Transverse colon (tissue), 4 donors: Measurements from ENCODE around the gene THADA. TPM values are rescaled to one million over a fixed set of nuclear protein-coding genes. Genes with fewer than 3 reads are reported as not detected.

Experiments
- DNase-seq: peaks from one replicate; pipeline ENCODE4 v3.0.0-alpha.2; 2019
- H3K27ac ChIP-seq, 4 donors: fragments of 200-600 bp; sonication (generic); 2 replicates each; pipeline ENCODE4 v1.5.1; 2016 to 2018; ENCODE audit warnings: inconsistent platforms in 4 of 4
- H3K27me3 ChIP-seq: fragments of 200-600 bp; sonication (generic); 2 replicates; pipeline ENCODE4 v1.5.1; 2017; ENCODE audit warnings: inconsistent platforms
- H3K36me3 ChIP-seq, 4 donors: fragments of 200-600 bp; sonication (generic); 2 replicates each; pipeline ENCODE4 v1.5.1; 2017 to 2019; ENCODE audit warnings: inconsistent platforms in 4 of 4
- H3K4me1 ChIP-seq, 4 donors: fragments of 200-600 bp; sonication (generic); 2 replicates each; pipeline ENCODE4 v1.5.1; 2017 to 2020; ENCODE audit warnings: inconsistent platforms in 4 of 4
- H3K4me3 ChIP-seq, 4 donors: fragments of 200-600 bp; sonication (generic); 1 replicate in 1 of 4; 2 replicates in 3 of 4; pipeline versions ENCODE4 v1.5.1 to v1.6.1; 2017 to 2019; ENCODE audit warnings: inconsistent platforms in 4 of 4
- H3K9me3 ChIP-seq, 2 donors: fragments of 200-600 bp; sonication (generic); 2 replicates each; pipeline ENCODE4 v1.5.1; 2017 to 2019; ENCODE audit warnings: inconsistent platforms in 2 of 2
- EP300 ChIP-seq: sonication (generic); formaldehyde crosslinking; IDR thresholded peaks from one replicate; pipeline ENCODE4 v1.6.1; 2017; ENCODE audit warnings: antibody characterized with exemption, low read depth
- POLR2A ChIP-seq: fragments of 450-650 bp; IDR thresholded peaks from one replicate; pipeline ENCODE4 v1.6.1; 2016; ENCODE audit warnings: antibody characterized with exemption, mild to moderate bottlenecking, moderate library complexity
- POLR2AphosphoS5 ChIP-seq, 3 donors: sonication (generic); formaldehyde crosslinking; IDR thresholded peaks; one replicate each; pipeline ENCODE4 v1.6.1; 2016; ENCODE audit warnings: antibody characterized with exemption in 3 of 3
- WGBS, 2 donors: methylation state at CpG; one replicate each; pipeline ENCODE4 v1.1.5; 2018; ENCODE audit warnings: low coverage in 1 of 2; 5-methylcytosine and 5-hydroxymethylcytosine counted together
- in situ Hi-C, 4 donors: fragments of 200-750 bp; cut with MboI; loops; one replicate each; pipeline versions ENCODE4 v1.15.0 to v1.15.1; 2017; ENCODE audit warnings: low sequenced_read_pairs in 3 of 4, low pct_ligation_motif_present in 1 of 4, low pct_unique_long_range_greater_than_20kb in 1 of 4
- intact Hi-C: fragments of 100-400 bp; cut with DNase I; formaldehyde crosslinking; loops from one replicate; pipeline ENCODE4 v1.15.1; 2023; ENCODE audit warnings: low total_unique reads
- total RNA-seq, 4 donors: library from RNA; depleted of rRNA; stranded (reverse); fragments of >200 nt; gene quantifications; one replicate each; pipeline ENCODE4 v1.1.0, GENCODE V29; 2016
- TF ChIP-seq, protein P1 (sequence below), 5 experiments: fragments of 200-600 bp in 3 of 5; fragments of 450-650 bp in 2 of 5; sonication (generic) in 3 of 5; IDR thresholded peaks; 1 replicate in 2 of 5; 2 replicates in 3 of 5; pipeline ENCODE4 v1.5.1; 2016 to 2017; ENCODE audit warnings: antibody characterized with exemption in 5 of 5, inconsistent platforms in 3 of 5, mild to moderate bottlenecking in 2 of 5, moderate library complexity in 1 of 5

Gene THADA
- total RNA-seq, 4 donors from 2014 or later, result 21.7 to 78.6 (median 28.1) TPM

DNA sequence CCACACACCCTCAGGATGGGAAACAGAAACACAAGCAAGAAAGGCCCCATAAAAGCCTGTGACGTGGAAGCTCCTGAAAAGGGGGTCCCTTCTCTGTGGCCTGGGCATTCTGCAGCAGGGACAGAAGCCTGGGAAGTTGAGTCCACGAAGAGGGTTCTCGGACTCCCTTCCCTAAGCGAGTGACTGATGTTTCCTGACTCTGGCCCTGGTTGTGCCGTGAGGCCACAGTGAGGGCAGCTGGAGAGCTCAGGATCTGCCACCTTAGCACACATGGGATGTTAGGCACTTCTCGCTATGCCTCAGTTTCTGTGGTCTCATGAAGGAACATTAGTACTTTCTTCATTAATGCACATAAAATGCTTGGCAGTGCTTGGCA, 282.2 kb downstream of the THADA start:
- TF ChIP-seq POLR2AphosphoS5 (IDR thresholded peaks at IDR 0.05) (no peak), EP300 (no peak), POLR2A (no peak)
- TF ChIP-seq, protein P1, sequence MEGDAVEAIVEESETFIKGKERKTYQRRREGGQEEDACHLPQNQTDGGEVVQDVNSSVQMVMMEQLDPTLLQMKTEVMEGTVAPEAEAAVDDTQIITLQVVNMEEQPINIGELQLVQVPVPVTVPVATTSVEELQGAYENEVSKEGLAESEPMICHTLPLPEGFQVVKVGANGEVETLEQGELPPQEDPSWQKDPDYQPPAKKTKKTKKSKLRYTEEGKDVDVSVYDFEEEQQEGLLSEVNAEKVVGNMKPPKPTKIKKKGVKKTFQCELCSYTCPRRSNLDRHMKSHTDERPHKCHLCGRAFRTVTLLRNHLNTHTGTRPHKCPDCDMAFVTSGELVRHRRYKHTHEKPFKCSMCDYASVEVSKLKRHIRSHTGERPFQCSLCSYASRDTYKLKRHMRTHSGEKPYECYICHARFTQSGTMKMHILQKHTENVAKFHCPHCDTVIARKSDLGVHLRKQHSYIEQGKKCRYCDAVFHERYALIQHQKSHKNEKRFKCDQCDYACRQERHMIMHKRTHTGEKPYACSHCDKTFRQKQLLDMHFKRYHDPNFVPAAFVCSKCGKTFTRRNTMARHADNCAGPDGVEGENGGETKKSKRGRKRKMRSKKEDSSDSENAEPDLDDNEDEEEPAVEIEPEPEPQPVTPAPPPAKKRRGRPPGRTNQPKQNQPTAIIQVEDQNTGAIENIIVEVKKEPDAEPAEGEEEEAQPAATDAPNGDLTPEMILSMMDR (IDR thresholded peaks at IDR 0.05), result no peak
- in situ Hi-C loops, result no loop called here
- no peaks in the 10 kb centered on the region for H3K9me3 ChIP-seq
- intact Hi-C loops, result no loop called here
- peak overlapping the region; percentile 64 to 72 (median 67) for H3K27ac ChIP-seq
- WGBS, 2 donors, result 78 to 87% methylated on average over 6 of the region's 6 CpGs
- no peak for DNase-seq
- no peaks in the 10 kb centered on the region for H3K36me3 ChIP-seq
- no peaks in the 10 kb centered on the region for H3K27me3 ChIP-seq
- H3K4me1 ChIP-seq, result peaks cover 12 to 30% (median 17%) of the 10 kb centered on the region in 4 donors
- H3K4me3 ChIP-seq, result no peak overlapping the region

DNA sequence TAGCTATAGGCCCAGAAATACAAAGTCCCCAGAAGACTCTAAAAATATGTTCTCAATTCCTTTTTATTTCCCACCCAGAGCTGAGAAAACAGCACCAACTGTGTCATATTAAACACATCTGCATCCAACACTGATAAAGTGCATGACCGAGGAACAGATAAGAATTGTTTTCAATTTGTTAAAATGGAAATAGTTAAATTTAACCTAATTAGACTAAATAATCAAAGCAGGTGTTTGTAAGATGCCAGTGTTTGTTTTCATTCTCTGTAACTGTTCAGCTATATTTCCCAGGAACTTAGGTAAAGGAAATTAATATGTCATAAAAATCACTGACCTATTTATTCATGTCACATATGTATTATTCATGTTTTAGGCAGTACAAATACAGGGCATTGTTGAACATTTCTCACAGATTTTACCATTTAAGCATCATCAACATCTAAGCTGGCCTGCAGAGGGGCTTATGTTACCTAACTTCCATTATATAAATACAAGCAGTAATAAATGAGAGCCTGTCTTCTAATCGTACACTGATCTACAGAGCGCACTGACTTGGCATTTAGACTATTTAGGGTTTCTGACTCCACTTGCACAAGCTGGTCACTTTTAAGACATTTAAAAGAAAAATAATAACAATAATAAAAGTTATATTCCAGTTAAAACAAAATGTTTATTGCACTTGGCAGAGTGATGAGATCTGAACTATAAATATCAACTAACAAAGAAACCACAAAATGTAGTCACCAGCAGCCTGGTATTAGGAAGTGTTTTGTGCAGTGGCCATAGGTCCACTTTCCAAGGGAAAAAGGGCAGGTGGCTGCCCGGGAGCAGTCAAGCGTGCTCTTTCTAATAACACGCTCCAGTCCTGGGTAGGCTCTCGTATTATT, 282.8 kb downstream of the THADA start:
- no peaks in the 10 kb centered on the region for H3K9me3 ChIP-seq
- H3K4me1 ChIP-seq, result peaks cover 12 to 28% (median 17%) of the 10 kb centered on the region in 4 donors
- H3K36me3 ChIP-seq, result no peaks in the 10 kb centered on the region
- H3K27me3 ChIP-seq, result no peaks in the 10 kb centered on the region
- in situ Hi-C loops, result no loop called here
- TF ChIP-seq, protein P1 (IDR thresholded peaks at IDR 0.05), result no peak
- TF ChIP-seq EP300 (no peak), POLR2A (no peak), POLR2AphosphoS5 (IDR thresholded peaks at IDR 0.05) (no peak)
- DNase-seq, result no peak
- H3K27ac ChIP-seq, result peak overlapping the region; percentile 64 to 72 (median 67)
- intact Hi-C loops, result no loop called here
- 50 to 60% methylated on average over 5 to 7 of the region's 7 CpGs for WGBS, 2 donors
- no peak overlapping the region for H3K4me3 ChIP-seq

DNA sequence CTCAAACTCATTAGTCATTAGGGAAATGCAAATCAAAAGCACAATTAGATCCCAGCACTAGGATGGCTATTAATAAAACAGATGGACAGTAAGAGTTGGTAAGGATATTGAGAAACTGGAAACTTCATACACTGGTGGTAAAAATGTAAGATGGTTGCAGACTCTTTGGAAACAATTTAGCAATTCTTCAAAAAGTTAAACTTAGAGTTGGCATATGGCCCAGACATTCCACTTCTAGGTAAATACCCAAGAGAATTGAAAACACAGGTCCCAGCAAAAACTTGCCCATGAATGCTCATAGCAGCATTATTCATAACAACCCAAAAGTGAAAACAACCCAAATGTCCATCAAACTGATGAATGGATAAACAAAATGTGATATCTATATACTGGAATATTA, 284.6 kb downstream of the THADA start:
- DNase-seq, result no peak
- peak overlapping the region in 3 of 4 donors; percentile 66 to 72 (median 68) for H3K27ac ChIP-seq
- H3K27me3 ChIP-seq, result no peaks in the 10 kb centered on the region
- H3K36me3 ChIP-seq, result no peaks in the 10 kb centered on the region
- H3K9me3 ChIP-seq, result no peaks in the 10 kb centered on the region
- TF ChIP-seq POLR2A, result no peak
- TF ChIP-seq, protein P1 (IDR thresholded peaks at IDR 0.05), result no peak
- no peak for TF ChIP-seq POLR2AphosphoS5 (IDR thresholded peaks at IDR 0.05)
- no peak for TF ChIP-seq EP300
- H3K4me3 ChIP-seq, result no peak overlapping the region
- H3K4me1 ChIP-seq, result peaks cover 12 to 28% (median 17%) of the 10 kb centered on the region in 4 donors
- in situ Hi-C loops, result no loop called here
- intact Hi-C loops, result no loop called here

DNA sequence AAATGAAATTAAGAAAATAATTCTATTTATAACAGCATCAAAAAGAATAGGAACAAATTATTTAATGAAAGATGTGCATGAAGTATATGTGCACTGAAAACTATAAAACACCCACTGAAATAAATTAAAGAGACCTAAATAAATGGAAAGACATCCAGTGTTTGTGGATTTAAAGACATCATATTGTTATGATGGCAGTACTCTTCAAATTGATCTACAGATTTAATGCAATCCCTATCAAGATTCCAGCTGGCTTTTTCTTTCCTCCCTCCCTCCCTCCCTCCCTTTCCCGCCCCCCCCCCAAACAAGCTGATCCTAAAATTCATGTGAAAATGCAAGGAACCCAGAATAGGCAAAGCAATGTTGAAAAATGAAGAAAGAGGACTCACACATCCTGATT, 285.9 kb downstream of the THADA start:
- H3K4me1 ChIP-seq, result peaks cover 12 to 42% (median 23%) of the 10 kb centered on the region in 4 donors
- no peak overlapping the region for H3K4me3 ChIP-seq
- intact Hi-C loops (no loop called here), in situ Hi-C loops (no loop called here)
- H3K9me3 ChIP-seq, result no peaks in the 10 kb centered on the region
- no peaks in the 10 kb centered on the region for H3K27me3 ChIP-seq
- DNase-seq, result no peak
- no peak overlapping the region for H3K27ac ChIP-seq
- WGBS, 2 donors, result no CpG with 5 or more reads among the region's 1 CpG
- no peaks in the 10 kb centered on the region for H3K36me3 ChIP-seq
- TF ChIP-seq POLR2AphosphoS5 (IDR thresholded peaks at IDR 0.05) (no peak), POLR2A (no peak), EP300 (no peak)
- TF ChIP-seq, protein P1 (IDR thresholded peaks at IDR 0.05), result no peak
